ENCODE measurements around the gene EXOC2. TPM values are rescaled to one million over a fixed set of nuclear protein-coding genes. Genes with fewer than 3 reads are reported as not detected.
A peak's percentile ranks its signal among the peaks of the same experiment; 100 is the strongest.

EXOC2 gene
- total RNA-seq, 2 donors from 2014 or later = 44.1 to 46.9 TPM

DNA sequence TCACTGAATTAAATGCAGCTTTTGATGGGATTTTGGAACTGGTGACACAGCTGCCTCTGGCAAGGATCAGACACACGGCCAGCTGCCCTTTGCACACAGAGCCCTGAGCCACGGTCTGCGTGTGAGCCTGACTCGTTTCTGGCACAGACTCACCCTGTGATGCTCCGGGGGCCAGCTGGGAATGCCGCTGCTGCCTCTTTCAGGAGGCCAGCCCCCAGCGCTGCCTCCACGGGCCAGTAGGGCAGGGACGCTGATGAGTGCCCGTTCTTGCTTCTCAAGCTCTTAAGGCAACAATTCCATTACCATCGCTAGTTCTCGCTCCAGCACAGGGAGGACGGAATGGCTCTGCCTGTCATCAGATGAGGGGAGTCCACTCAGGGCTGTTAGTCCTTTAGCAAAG lies 239.8 kb downstream of the EXOC2 start:
- Mint-ChIP-seq H3K27me3 (no peaks in the 10 kb centered on the region), H3K36me3 (ENCODE audit: low read depth) (no peaks in the 10 kb centered on the region), H3K27ac (no peak overlapping the region), H3K4me1 (peaks cover 12% of the 10 kb centered on the region), H3K4me3 (no peak overlapping the region), H3K9me3 (no peaks in the 10 kb centered on the region)
- ATAC-seq (replicated peaks) = no peak

DNA sequence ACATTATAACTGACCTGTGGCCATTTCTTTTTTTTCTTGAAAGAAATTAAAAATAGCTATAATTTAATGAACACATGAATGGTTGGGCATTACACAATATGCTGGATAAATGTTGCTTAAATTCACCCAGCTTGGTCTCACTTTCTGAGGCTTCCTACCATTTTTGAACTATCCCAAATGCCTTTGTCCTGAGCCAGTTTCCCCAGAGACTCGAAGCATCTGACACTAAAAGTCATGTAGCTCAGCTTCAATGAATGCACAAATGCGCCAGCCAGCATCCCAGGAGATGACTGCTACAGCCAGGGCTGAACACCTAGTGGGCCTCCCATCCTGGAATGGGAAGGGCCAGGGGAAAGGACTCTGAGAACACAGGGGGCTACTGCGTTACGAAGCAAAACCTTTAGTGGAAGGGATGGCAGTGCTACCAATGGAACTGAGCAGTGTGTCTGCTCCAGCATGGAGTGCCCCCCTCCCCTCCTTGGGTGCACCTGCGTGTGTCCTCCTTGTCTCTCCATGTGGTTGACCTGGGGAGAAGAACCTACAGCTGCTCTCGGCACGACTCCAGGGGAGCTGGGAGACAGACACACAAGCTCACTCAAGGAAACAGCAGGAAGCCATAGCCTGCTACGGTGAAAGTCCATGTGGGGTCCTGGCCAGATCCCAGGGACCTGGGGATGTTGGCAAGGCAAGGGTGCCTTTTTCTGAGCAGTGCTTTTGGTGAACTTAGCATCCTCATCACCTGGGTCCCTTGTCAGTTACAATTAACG lies 240.5 kb downstream of the EXOC2 start:
- H3K36me3 Mint-ChIP-seq (ENCODE audit: low read depth) = no peaks in the 10 kb centered on the region

DNA sequence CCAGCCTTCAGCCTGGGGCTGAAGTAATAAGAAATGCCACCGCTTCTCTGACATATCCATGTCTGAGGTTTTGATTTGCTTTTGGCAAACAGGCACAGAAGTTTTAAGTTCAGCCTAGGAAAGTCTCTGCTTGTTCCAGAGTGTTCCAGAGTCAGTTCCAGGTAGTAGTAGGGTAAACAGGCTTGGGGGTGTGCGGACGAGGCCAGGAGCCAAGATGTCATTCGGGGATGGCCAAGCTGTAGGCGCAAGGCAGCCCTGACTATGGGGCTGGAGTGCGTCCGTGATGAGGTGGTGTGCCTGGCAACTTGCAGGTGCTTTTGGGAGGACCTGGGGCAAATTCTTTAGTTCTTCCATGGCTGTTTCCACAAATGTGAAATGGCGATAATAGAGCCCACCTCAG lies 241.1 kb downstream of the EXOC2 start:
- no peak overlapping the region for H3K27ac Mint-ChIP-seq
- H3K4me1 Mint-ChIP-seq = peaks cover 14% of the 10 kb centered on the region
- ATAC-seq (replicated peaks) = no peak
- no peaks in the 10 kb centered on the region for H3K27me3 Mint-ChIP-seq
- no peaks in the 10 kb centered on the region for H3K9me3 Mint-ChIP-seq
- peaks cover 2% of the 10 kb centered on the region for H3K36me3 Mint-ChIP-seq (ENCODE audit: low read depth)
- H3K4me3 Mint-ChIP-seq = no peak overlapping the region

More for the DNA sequence above, 240.5 kb downstream of the EXOC2 start:
- Mint-ChIP-seq H3K27ac (no peak overlapping the region), H3K27me3 (no peaks in the 10 kb centered on the region), H3K4me3 (no peak overlapping the region), H3K9me3 (no peaks in the 10 kb centered on the region), H3K4me1 (peaks cover 14% of the 10 kb centered on the region)
- ATAC-seq (replicated peaks) = no peak

DNA sequence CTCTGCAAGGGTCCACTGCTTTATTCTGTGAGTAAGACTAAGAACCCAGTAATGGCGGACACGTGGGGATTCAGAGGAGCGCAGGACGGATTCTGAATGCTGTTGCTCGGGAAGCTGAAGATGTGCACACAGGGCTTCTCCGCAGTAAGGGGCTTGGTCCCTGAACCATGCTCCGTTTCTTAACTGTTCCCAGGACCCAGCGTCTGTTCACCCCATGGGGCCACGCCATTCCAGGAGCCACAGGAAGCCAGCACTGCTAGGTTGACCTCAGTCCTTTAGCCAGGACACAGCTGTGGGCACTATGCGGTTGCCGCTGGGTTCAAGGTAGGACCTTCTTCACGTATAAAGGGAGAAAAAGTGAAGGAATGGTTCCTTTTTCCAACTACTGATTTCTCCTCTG lies 241.6 kb downstream of the EXOC2 start:
- no peak overlapping the region for H3K27ac Mint-ChIP-seq
- peaks cover 7% of the 10 kb centered on the region for H3K36me3 Mint-ChIP-seq (ENCODE audit: low read depth)
- H3K4me3 Mint-ChIP-seq = no peak overlapping the region
- no peaks in the 10 kb centered on the region for H3K9me3 Mint-ChIP-seq
- peaks cover 14% of the 10 kb centered on the region for H3K4me1 Mint-ChIP-seq
- no peak for ATAC-seq (replicated peaks)
- H3K27me3 Mint-ChIP-seq = no peaks in the 10 kb centered on the region

DNA sequence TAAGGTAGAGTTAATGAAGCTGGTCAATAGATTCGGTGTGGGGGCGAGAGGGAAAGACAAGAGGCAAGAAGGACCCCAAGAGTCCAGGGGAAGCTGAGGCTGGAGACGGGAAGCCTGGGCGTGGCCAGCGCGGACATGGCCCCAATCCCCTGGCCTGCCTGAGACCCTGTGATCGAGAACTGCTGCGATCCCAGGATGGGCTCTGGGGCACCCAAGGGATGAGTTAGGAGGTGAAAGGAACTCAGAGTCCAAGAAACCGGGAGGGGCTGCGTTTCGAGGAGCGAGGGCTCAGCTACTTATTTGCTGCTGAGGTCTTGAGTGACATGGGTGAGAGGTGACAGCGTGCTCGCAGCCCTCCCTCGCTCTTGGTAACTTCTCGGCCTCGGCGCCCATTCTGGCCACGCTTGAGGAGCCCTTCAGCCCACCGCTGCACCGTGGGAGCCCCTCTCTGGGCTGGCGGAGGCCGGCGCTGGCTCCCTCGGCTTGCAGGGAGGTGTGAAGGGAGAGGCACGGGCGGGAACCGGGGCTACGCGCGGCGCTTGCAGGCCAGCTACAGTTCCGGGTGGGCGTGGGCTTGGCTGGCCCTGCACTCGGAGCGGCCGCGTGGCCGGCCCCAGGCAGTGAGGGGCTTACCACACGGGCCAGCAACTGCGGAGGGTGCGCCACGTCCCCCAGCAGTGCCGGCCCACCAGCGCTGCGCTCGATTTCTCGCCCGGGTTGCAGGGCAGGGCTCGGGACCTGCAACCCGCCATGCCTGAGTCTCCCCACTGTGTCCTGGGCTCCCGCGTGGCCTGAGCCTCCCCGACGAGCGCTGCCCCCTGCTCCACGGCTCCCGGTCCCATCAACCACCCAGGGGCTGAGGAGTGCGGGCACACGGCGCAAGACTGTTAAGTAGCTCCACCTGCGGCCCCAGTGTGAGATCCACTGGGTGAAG lies 243.2 kb downstream of the EXOC2 start:
- H3K27ac Mint-ChIP-seq = no peak overlapping the region
- peaks cover 15% of the 10 kb centered on the region for H3K36me3 Mint-ChIP-seq (ENCODE audit: low read depth)
- H3K9me3 Mint-ChIP-seq = no peaks in the 10 kb centered on the region
- no peak overlapping the region for H3K4me3 Mint-ChIP-seq
- peaks cover 24% of the 10 kb centered on the region for H3K4me1 Mint-ChIP-seq
- H3K27me3 Mint-ChIP-seq = no peaks in the 10 kb centered on the region
- no peak for ATAC-seq (replicated peaks)

DNA sequence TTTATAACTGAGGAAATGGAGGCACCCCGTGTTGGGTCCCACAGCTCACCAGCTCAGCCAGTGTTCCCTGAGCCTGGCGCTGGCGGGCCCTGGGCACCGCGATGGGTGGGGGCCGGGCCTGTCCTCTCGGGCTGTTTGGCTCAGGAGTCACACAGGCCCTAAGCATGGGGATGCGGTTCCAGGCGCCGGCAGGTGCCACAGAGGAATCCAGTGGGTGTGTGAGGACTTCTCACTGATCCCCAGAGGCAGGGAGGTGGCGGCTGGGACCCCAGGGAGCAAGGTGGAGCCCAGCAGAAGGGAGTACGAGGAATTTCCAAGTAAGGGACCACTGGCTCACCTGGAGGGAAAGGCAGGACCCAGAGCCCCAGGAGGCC lies 243.9 kb downstream of the EXOC2 start:
- peak overlapping the region; percentile 87 for H3K27ac Mint-ChIP-seq
- no peak for ATAC-seq (replicated peaks)
- peaks cover 15% of the 10 kb centered on the region for H3K36me3 Mint-ChIP-seq (ENCODE audit: low read depth)
- peaks cover 25% of the 10 kb centered on the region for H3K4me1 Mint-ChIP-seq
- no peaks in the 10 kb centered on the region for H3K9me3 Mint-ChIP-seq
- no peaks in the 10 kb centered on the region for H3K27me3 Mint-ChIP-seq
- H3K4me3 Mint-ChIP-seq = peak overlapping the region; percentile 81

DNA sequence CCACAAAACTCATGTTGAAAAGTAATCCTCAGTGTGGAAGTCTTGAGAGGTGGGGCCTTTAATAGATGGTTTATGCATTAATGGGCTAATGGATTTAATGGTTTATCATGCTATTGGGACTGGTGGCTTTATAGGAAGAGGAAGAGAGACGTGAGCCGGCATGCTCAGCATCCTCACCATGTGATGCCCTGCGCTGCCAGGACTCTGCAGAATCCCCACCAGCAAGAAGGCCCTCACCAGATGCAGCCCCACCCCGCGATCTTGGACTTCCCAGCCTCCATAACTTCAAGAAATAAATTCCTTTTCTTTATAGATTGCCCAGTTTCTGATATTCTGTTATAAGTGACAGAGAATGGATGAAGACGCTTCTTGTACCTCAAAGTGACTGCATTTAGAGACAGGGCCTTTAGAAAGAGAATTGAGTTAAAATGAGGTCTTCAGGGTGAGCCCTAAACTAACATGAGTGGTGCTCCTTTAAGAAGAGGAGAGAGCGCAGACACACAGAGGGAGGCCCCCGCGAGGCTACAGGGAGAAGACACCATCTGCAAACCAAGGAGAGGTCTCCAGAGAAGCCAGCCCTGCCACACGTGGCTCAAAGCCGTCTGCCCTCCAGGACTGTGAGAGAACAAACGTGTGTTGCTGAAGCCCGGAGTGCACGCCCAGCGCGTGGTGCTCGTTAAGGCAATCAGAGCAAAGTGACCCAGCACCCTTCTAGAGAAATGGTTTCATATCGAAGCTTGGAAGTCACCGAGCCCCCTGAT lies 244.5 kb downstream of the EXOC2 start:
- Mint-ChIP-seq H3K4me3 (peak overlapping the region; percentile 81), H3K27me3 (no peaks in the 10 kb centered on the region), H3K9me3 (no peaks in the 10 kb centered on the region), H3K27ac (peak overlapping the region; percentile 87), H3K4me1 (peaks cover 25% of the 10 kb centered on the region), H3K36me3 (ENCODE audit: low read depth) (peaks cover 15% of the 10 kb centered on the region)
- ATAC-seq (replicated peaks) = no peak

DNA sequence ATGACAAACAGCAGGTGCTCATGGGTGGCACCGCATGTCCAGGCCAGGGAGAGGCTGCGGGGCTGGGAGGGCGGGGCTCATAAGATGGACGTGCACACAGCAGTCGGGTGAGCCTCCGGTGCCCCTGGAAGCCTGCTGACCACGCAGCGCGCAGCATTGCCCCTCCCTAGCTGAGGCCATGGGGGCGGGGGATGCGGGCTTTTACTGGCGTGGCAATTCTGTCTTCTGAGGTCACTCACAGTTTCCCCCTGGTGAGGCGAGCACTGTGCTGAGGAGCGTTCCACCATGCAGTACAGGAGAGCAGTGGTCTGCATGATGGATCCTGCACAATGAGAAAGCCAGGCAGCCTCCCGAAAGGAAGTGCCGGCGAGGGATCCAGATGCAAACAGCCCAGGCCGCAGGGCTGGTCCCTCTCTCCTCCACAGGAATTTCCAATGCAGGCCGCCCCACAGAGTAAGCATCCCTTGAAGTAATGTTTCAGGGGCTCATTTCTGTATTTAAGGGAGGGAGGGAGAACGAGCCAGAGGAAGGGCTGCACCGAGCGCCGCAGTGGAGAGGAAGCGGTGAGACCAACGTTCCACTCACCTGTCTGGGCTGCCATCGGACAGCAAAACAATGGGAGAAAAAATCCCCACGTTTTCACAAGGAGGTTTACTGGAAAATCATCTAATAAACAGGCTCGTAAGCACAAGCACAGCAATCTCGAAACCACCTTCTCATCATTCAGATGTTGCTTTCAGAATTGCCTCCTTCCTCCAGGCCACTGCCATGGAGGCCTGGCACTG lies 245.4 kb downstream of the EXOC2 start:
- Mint-ChIP-seq H3K9me3 (no peaks in the 10 kb centered on the region), H3K36me3 (ENCODE audit: low read depth) (peaks cover 15% of the 10 kb centered on the region), H3K4me3 (peak overlapping the region; percentile 81), H3K4me1 (peaks cover 25% of the 10 kb centered on the region), H3K27me3 (no peaks in the 10 kb centered on the region), H3K27ac (peak overlapping the region; percentile 87)
- ATAC-seq (replicated peaks) = peak; percentile 50

DNA sequence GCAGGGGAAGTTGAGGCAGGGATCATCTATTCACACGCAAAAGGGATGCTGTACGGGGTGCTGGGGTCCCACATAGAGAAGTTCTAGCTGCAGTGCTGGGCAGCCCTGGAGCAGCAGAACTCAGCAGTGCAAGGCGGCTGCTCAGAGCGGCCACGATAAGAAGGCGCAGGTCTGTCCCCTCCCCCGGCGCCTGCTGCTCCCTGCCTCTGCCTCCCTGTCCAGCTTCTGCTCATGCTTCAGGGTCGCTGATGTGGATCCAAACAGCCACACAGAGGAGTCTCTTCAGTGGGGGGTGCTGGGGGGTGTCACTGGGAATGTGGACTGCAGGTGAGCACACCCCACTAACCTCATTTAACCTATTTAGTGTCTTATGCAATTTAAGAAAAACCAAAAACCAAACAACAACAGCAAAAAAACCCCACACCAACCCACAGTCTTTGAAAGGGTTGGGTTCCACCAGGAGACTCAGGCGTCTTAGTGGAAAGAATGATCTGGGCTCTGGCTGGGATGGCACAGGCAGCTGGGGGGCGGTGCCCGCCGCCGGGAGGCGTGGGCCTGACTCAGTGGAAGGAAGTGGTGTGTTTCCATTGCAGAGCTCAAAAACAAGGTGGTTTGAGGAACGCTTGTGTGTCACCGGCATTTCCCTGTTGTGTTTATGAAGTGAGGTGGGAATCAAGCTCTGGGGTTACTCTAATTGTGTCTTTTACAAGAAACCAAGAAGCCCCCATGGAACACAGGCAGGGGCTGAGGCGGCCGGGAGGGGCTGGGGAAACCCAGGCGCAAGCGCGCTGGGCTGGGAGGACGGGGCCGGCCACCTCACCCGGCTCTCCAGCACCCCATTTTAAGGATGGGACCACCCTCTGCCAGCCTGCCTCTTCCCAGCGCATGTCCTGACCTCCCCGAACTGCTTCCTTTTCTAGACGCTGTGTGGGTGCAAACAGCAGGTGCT lies 246.2 kb downstream of the EXOC2 start:
- Mint-ChIP-seq H3K9me3 (no peaks in the 10 kb centered on the region), H3K27me3 (no peaks in the 10 kb centered on the region), H3K36me3 (ENCODE audit: low read depth) (peaks cover 15% of the 10 kb centered on the region), H3K4me3 (peak overlapping the region; percentile 81), H3K27ac (peak overlapping the region; percentile 87), H3K4me1 (peaks cover 25% of the 10 kb centered on the region)
- ATAC-seq (replicated peaks) = peak; percentile 81

DNA sequence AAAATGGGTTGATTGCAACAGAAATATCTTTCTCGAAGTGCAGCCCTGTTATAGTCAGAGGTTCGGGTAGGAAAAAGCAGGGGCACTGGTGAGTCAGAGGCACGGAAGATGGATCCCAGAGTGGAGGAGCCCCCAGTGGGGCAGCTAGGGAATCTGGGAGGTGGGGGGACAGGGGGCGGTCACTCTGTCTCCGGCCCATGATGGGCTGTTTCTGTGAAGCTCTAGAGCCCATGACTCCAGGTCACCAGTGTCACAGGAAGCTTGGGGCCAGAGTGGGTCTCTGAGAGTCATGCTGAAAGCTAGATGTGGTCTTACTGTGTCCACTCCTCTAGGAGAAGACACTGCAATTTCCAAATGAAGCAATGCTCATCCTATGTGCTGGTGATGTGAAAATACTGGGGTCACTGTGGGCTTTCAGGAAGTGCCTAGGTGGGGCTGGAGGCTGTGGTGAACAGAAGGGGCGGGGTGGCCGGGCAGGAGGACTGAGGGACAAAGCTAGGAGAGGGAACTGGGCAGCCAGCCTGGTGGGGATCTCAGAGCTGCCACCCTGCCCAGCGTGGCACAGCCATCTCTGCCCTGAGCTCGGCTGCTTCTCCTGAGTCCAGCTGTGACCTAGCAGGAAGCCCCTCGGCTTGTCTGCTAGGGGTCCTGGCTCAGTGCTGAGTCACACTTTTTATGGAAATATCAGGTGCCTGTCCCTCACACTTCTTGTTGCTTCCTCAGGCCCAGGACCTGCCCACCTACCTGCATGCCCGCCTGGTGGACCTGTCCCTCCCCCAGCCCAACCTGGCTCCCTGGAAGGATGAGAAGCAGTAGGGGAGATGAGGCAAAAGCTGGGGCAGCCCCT lies 247.1 kb downstream of the EXOC2 start:
- peaks cover 15% of the 10 kb centered on the region for H3K36me3 Mint-ChIP-seq (ENCODE audit: low read depth)
- H3K27ac Mint-ChIP-seq = peak overlapping the region; percentile 87
- peak overlapping the region; percentile 81 for H3K4me3 Mint-ChIP-seq
- H3K9me3 Mint-ChIP-seq = no peaks in the 10 kb centered on the region
- ATAC-seq (replicated peaks) = peak; percentile 10
- H3K4me1 Mint-ChIP-seq = peaks cover 25% of the 10 kb centered on the region
- no peaks in the 10 kb centered on the region for H3K27me3 Mint-ChIP-seq

DNA sequence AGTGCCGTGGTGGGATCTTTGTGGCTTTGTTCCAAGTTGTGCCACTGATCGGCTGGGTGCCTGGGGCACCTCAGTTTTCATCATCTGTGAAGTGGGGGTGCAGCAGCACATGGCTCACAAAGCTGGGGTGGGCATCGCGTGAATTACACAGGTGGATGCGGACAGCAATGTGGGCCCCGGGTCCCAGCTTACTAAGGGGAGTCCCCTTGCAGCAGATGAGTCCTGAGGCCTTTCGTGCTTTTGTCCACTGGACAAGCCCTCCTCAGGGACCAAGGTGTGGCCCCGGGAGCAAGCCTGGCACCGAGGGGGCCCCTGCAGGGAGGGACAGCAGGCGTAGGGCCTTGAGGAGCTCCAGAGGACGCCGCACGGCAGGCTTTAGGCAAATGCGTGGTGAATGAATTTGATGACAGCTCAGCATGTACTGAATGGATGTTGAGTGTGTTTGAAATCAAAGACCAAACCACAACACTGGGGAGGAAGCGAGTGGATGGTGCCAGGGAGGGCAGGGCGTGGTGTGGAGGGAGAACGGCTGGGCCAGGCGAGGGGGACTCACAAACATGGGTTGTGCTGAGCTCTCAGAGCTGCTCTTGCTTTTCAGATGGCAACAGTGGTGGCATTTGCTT lies 248.2 kb downstream of the EXOC2 start:
- peaks cover 25% of the 10 kb centered on the region for H3K4me1 Mint-ChIP-seq
- no peaks in the 10 kb centered on the region for H3K9me3 Mint-ChIP-seq
- H3K27ac Mint-ChIP-seq = peak overlapping the region; percentile 87
- H3K4me3 Mint-ChIP-seq = peak overlapping the region; percentile 81
- peaks cover 15% of the 10 kb centered on the region for H3K36me3 Mint-ChIP-seq (ENCODE audit: low read depth)
- H3K27me3 Mint-ChIP-seq = no peaks in the 10 kb centered on the region
- peak; percentile 40 for ATAC-seq (replicated peaks)

DNA sequence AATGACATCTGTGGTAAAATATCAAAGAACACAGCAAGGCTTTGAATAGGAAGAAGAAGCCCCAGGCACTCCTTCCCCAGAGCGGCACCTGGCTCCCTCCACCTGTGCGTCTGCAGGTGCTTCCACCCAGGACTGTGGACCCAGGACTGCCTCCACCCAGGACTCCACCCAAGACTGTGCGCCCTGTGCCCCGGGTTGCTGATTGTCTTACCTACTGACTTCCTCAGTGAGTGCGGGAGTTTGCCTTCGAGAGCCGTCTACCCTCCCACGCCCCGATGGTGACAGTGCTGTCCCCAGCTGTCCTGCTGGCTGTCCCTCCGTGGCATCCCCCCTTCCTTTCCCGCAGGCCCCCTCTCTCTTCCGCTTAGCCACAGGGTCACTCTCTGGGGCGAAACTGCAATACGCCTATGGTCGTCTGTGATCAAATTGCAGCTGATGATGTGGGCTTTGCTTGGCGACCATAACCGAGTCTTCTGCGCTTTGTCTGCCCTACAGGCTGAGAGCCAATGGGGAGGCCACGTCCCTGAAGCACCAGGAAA lies 249.2 kb downstream of the EXOC2 start:
- no peak for ATAC-seq (replicated peaks)
- peaks cover 15% of the 10 kb centered on the region for H3K36me3 Mint-ChIP-seq (ENCODE audit: low read depth)
- H3K27me3 Mint-ChIP-seq = no peaks in the 10 kb centered on the region
- H3K4me3 Mint-ChIP-seq = peak overlapping the region; percentile 81
- H3K9me3 Mint-ChIP-seq = no peaks in the 10 kb centered on the region
- peaks cover 24% of the 10 kb centered on the region for H3K4me1 Mint-ChIP-seq
- H3K27ac Mint-ChIP-seq = no peak overlapping the region

All from activated T-helper 17 cell treated with anti-CD3 and anti-CD28 coated beads, Interleukin-2, amount 50 U/mL, for 72 hours (primary cell).